A172 (cell line): ENCODE results near the gene LCN6. TPM values are rescaled to one million over a fixed set of nuclear protein-coding genes. Genes with fewer than 3 reads are reported as not detected.

ENCODE experiments used
- total RNA-seq: library from RNA; depleted of rRNA; stranded (reverse); fragments of >200 nt; shearing (Covaris generic); gene quantifications from 2 replicates; pipeline ENCODE4 v1.2.3, GENCODE V29; 2014; rRNA removed

The LCN6 gene
- total RNA-seq, 1 experiment from 2014 or later: not detected

Other genes starting within 250 kb of the LCN6 start
- 22.2 and 23.3 TPM in 2 replicates for gene NOTCH1, start 202.5 kb downstream of the LCN6 start, total RNA-seq
- gene EGFL7, start 85.6 kb downstream of the LCN6 start, total RNA-seq: 110 and 127 TPM in 2 replicates
- gene AGPAT2, start 61.1 kb downstream of the LCN6 start, total RNA-seq: 79.4 and 88.8 TPM in 2 replicates
- gene DIPK1B, start 36.0 kb downstream of the LCN6 start, total RNA-seq: 16.0 and 16.7 TPM in 2 replicates
- gene LCN10, start 5.6 kb downstream of the LCN6 start, total RNA-seq: not detected in 2 replicates
- gene LCN8, start 9.7 kb upstream of the LCN6 start, total RNA-seq: not detected in 2 replicates
- gene LCN15, start 16.0 kb upstream of the LCN6 start, total RNA-seq: not detected in 2 replicates
- gene TMEM141, start 42.8 kb upstream of the LCN6 start, total RNA-seq: 74.4 and 101 TPM in 2 replicates
- 0.45 and 0.55 TPM in 2 replicates for gene CCDC183, start 47.8 kb upstream of the LCN6 start, total RNA-seq
- 138 and 144 TPM in 2 replicates for gene RABL6, start 59.4 kb upstream of the LCN6 start, total RNA-seq
- 1.8 and 2.1 TPM in 2 replicates for gene AJM1, start 94.0 kb upstream of the LCN6 start, total RNA-seq
- gene PHPT1, start 100.9 kb upstream of the LCN6 start, total RNA-seq: 119 and 151 TPM in 2 replicates
- gene MAMDC4, start 103.8 kb upstream of the LCN6 start, total RNA-seq: 7.3 and 8.0 TPM in 2 replicates
- 882 and 886 TPM in 2 replicates for gene EDF1, start 117.8 kb upstream of the LCN6 start, total RNA-seq
- 20.9 and 28.4 TPM in 2 replicates for gene TRAF2, start 138.0 kb upstream of the LCN6 start, total RNA-seq
- gene FBXW5, start 196.2 kb upstream of the LCN6 start, total RNA-seq: 379 and 400 TPM in 2 replicates
- gene C8G, start 196.7 kb upstream of the LCN6 start, total RNA-seq: not detected in 2 replicates
- gene LCN12, start 203.7 kb upstream of the LCN6 start, total RNA-seq: 0.07 and 2.2 TPM in 2 replicates
- 1.6 TPM in 1 of 2 replicates, not detected in the other for gene PTGDS, start 229.0 kb upstream of the LCN6 start, total RNA-seq
- gene LCNL1, start 234.5 kb upstream of the LCN6 start, total RNA-seq: 0.26 TPM in 1 of 2 replicates, not detected in the other
- 104 and 109 TPM in 2 replicates for gene PAXX, start 243.9 kb upstream of the LCN6 start, total RNA-seq
- gene CLIC3, start 248.0 kb upstream of the LCN6 start, total RNA-seq: 126 and 133 TPM in 2 replicates